HG03095 (cell line): ENCODE data around the gene COX5B.
A peak's percentile ranks its signal among the peaks of the same experiment; 100 is the strongest.
"Not testable (repeated sequence)": the region's sequence is repeated elsewhere in the genome, so short reads cannot be mapped to it uniquely, and the experiment has no call there.

Experiments
- ATAC-seq: cut with Tn5 transposase; IDR thresholded peaks from one replicate; pipeline ENCODE4 v1.9.1; 2021; ENCODE audit warnings: moderate library complexity; ENCODE audit not compliant: unreplicated experiment

Gene COX5B

DNA sequence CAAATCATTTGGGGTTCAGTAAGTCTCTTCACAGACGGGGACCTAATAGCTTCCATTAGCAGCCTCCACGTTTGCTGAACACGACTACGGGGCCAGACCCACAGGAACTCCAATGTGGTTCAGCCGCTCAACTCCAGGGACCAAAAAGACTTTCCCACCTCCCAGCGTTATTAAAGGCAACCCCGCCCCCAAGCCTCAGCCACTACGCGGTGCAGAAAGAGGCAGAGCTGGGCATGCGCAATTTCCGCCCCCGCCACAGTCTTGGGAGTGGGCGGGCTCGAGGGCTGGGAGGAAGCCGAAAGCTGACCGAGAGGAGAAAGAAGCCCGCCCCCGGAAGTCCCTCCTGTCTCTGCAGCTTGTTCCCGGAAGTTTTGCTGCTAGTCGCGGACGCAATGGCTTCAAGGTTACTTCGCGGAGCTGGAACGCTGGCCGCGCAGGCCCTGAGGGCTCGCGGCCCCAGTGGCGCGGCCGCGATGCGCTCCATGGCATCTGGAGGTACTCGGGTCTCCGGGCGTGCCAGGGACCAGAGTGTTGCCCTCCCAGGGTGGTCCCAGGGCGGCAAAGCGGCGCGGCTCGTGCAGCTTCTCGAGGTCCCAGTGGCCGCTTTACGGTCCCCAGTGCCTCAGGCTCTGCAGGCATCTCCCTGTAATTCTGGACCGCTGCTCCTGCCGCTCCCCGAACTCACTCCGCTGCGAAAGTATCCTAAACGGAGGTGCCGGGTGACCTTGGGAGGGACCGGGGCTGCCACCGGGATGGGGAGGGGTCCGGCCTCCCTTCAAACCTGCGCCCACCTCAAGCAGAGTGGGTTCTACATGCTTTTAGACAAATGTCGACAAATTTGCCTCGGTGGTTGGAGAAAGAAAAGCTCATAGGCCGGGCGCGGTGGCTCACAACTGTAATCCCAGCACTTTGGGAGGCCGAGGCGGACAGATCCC is at the start of gene COX5B:
Gene COX5B (plus strand): TSS at position 368 of the 935 bp plus-strand sequence. CDS start 25 bp downstream, at position 393.
- peak; percentile 90 for ATAC-seq

DNA sequence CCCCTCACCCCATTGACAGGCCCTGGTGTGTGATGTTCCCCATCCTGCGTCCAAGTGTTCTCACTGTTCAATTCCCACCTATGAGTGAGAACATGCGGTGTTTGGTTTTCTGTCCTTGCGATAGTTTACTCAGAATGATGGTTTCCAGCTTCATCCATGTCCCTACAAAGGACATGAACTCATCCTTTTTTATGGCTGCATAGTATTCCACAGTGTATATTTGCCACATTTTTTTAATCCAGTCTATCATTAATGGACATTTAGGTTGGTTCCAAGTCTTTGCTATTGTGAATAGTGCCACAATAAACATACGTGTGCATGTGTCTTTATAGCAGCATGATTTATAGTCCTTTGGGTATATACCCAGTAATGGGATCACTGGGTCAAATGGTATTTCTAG is 49.7 kb upstream of the COX5B start:
- ATAC-seq, result not testable (repeated sequence)

GRCh38 chr2:97601537-97601936 is 44.3 kb upstream of the COX5B start:
- ATAC-seq, result not testable (repeated sequence)

GRCh38 chr2:97605109-97605508 is 40.8 kb upstream of the COX5B start:
- ATAC-seq, result not testable (repeated sequence)

- not testable (repeated sequence) for ATAC-seq
Observed at GRCh38 chr2:97605524-97606339, 40.1 kb upstream of the COX5B start.

DNA sequence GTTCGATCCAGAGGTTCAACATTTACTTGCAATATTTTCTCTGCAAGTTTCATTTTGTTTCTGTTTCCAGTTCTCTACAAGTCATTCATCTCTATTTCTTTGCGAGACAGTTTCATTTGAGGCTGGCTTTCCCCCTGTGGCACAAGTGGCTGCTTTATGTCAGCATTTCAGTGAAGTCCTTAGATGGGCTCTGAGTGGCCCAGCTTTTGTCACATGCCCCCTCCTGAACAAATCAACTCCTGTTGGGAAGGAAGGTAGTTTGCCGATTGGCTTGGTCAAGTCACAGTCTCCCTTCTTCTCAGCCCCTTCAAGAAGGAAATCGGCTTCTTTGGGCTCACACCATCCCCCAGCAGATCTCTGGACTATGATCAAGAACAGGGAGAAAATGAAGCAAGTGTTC is 37.1 kb upstream of the COX5B start:
- ATAC-seq, result not testable (repeated sequence)

- ATAC-seq, result not testable (repeated sequence)
Observed at GRCh38 chr2:97611895-97612294, 34.0 kb upstream of the COX5B start.

GRCh38 chr2:97615746-97616145 is 30.1 kb upstream of the COX5B start:
- not testable (repeated sequence) for ATAC-seq

- no peak for ATAC-seq
Observed at GRCh38 chr2:97617911-97618310, 28.0 kb upstream of the COX5B start.

DNA sequence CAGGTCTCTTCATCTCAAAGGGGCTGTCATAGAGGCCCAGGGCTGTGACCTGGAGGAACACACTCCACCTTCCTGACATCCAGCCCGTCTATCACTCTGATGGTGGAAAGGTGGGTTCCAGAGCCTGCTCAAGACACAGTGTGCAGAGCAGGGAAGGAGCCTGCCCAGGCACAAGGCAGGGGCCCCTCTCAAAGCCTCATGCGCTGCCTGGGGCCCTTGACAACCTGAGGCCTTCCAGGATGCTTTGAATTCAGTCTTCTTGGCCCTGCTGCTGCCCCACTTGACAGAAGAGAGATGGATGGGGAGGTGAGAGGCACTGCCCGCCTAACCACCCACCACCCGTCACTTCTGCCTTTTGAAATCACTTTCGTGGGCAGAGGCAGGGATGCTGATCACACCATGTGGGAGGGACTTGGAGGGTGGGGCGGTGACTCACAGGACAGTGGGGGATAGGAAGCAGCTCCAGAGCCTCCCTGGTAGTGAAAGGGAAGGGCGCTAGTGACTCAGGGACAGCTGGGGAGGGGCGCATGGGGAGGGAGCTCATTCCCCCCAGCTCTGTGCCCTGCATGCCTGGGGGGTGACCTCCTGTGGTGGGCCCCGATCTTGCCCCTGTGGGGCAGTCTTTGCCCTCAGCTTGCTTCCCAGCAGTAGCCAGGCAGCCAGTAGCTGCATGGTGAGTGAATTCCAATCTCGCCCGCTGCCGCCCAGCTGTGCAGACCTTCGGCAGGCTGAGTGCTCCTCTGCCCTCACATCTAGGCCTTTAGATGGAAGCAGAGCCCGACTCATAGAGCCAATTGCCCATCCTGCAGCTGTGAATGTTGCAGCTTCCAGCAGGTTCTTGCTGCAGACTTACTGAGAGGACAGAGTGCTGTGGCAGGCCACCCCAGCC is 26.7 kb upstream of the COX5B start:
- ATAC-seq, result not testable (repeated sequence)

DNA sequence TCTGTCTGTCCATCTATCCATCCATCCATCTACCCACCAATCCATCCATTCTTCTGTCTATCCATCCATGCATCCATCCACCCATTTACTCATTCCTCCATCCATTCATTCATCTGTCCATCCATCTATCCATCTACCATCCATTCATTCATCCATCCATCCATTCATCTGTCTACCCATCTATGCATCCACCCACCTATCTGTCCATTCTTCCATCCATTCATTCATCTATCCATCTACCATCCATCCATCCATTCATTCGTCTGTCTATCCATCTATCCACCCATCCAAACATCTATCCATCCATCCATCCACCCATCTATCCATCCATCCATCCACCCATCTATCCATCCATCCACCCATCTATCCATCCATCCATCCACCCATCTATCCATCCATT is 25.4 kb upstream of the COX5B start:
- ATAC-seq, result not testable (repeated sequence)

DNA sequence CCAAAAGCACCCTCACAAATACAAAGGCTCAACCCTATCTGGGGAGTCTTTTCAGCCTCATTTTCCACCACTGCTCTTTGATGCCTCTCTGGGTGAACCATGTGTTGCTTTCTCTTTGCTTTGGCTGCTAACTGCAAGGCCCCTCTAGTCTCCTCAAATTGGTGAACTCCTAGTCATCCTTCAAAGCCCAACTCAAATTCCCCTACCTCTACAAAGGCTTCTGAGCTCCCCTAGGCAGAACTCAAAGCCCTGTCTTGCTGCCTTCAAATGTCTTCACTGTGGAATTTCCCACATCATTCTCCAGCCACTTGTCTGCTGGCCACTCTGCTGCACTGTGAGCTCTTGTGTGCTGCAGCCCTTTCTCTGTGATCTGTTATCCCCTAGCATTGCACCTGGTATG is 22.9 kb upstream of the COX5B start:
- not testable (repeated sequence) for ATAC-seq

DNA sequence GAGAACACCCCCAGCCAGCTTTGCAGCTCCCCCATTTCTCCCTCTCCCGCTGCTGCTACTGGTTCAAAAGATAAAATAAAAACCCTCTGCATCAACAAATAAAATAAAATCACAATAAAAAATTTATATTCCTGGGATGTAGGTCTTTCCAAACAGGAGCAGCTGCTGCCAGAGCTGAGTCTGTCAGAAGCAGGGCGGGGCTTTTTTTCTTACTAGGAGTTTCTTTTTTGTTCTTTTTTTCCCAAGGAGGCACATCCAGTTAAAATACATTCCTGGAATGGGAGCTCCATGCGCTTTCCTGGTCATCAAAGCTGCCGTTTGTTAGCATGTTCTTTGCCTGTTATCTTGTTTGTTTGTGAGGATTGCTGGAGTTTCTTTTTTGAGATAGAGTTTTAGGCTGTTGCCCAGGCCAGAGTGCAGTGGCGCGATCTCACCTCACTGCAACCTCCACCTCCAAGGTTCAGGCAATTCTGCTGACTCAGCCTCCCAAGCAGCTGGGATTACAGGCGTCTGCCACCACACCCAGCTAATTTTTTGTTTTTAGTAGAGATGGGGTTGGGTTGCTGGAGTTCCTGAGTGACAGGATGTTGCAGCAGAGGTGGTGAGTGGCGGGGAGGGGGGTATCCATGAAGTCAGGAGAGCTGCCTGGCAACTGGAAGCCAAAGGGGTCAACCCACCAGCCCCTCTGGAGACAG is 20.4 kb upstream of the COX5B start:
- not testable (repeated sequence) for ATAC-seq

DNA sequence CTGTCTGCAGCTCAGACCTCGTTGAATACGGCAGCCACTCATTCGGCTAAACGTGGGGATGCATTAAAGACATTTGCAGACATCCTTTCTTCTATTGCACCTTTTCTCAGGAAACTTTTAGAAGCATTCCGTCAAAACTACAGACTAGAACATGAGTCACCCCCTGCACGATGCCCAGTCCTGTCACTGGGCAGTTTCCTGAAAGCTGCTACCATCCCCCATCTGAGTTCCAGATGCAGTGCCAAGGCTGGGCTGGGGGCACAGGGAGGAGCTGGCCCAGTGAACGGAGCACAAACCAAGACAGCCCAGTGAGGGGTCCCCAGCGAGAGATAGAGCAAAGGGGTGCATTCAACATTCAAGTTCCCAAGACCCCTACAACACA is 19.8 kb upstream of the COX5B start:
- not testable (repeated sequence) for ATAC-seq

- no peak for ATAC-seq
Observed at GRCh38 chr2:97644023-97644717, 1.7 kb upstream of the COX5B start.

DNA sequence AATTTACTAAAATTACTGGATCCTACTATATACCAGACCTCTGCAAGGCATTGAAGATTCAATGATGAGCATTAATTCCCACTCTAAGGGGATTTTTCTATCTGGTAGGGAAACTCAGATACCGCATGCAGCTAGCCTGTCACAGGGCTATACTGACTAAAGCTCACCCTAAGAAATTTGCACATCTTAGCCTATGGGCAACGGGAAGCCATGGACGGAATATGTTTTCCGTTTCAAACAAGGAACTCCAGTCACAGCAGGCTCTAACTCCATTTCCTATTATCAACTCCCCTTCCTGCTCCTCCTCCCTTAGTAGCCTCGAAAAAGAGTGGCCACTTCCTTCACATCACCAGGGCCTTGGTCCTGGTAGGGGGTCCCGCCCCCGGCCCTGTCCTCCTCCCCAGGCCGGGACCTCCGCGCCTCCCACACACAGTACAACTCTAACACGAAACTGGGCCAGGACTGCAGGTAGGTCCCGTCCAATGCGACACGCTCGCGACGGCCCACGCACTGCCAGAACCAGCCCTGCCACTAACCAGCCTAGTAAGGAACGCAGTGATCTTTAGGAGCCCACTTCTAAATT is 659 bp upstream of the COX5B start:
- peak; percentile 24 for ATAC-seq

DNA sequence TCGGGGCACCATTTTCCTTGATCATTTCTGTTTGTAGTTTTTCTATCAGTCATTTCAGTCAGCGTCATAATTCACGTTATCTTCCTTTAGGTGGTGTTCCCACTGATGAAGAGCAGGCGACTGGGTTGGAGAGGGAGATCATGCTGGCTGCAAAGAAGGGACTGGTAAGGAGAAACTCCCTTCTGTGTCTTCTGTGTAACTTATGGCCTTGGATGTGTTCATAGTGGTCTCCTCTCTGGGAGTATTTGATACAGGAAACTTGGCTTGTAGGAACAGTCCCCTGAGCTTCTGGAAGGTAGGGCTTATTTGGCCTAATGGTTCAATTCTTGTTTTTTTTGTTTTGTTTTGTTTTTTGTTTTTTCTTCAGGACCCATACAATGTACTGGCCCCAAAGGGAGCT is 1.1 kb downstream of the COX5B start:
- ATAC-seq, result no peak

- ATAC-seq, result no peak
Observed at GRCh38 chr2:97651114-97651513, 5.3 kb downstream of the COX5B start.

DNA sequence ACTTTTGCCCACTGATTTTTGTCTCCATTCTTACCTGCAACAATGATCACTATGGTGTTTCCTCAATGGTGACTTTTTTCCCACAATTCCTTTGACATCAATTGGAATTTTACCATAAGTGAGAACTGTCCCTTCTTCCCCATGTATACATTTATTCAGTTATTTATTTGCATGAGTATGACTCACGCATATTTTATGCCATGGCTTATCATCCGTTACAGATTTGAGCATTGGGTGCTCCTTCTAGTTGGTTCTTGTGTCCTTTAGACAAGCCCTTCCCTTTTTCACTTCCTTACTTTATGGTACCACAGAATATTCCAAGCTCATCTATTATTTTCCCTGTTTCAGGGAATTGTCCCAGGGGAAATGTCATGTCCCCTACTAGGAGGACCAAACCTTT is 7.6 kb downstream of the COX5B start:
- ATAC-seq, result no peak
